Neuronal stem cell (in vitro differentiated cells): Measurements from ENCODE around the gene CTAGE9.

Experiments
- DNase-seq: peaks from one replicate; pipeline ENCODE4 v3.0.0-alpha.2; 2013; ENCODE audit warnings: low spot score
- H2AFZ ChIP-seq: one replicate; pipeline ENCODE4 v1.6.1; 2013; ENCODE audit warnings: mild to moderate bottlenecking, low read length, inconsistent platforms
- H2AK5ac ChIP-seq: 2 replicates; pipeline ENCODE4 v1.6.1; 2013; ENCODE audit warnings: low read depth, mild to moderate bottlenecking, inconsistent platforms, low read length, moderate library complexity, mixed read lengths
- H2BK120ac ChIP-seq: 2 replicates; pipeline ENCODE4 v1.6.1; 2013; ENCODE audit warnings: low read depth, mild to moderate bottlenecking, inconsistent platforms, low read length, moderate library complexity, mixed read lengths
- H2BK12ac ChIP-seq: one replicate; pipeline ENCODE4 v1.6.1; 2013; ENCODE audit warnings: low read length, inconsistent platforms
- H2BK15ac ChIP-seq: 2 replicates; pipeline ENCODE4 v1.6.1; 2013; ENCODE audit warnings: mild to moderate bottlenecking, low read length, inconsistent platforms, mixed read lengths
- H2BK5ac ChIP-seq: one replicate; pipeline ENCODE4 v1.6.1; 2013; ENCODE audit warnings: inconsistent platforms, mild to moderate bottlenecking, low read length, moderate library complexity
- H3K14ac ChIP-seq: one replicate; pipeline ENCODE4 v1.6.1; 2013; ENCODE audit warnings: low read length, inconsistent platforms
- H3K18ac ChIP-seq: 2 replicates; pipeline ENCODE4 v1.6.1; 2013; ENCODE audit warnings: low read length, inconsistent platforms
- H3K23ac ChIP-seq: 2 replicates; pipeline ENCODE4 v1.6.1; 2013; ENCODE audit warnings: low read depth, mild to moderate bottlenecking, mixed read lengths, low read length, inconsistent platforms; ENCODE audit not compliant: poor library complexity
- H3K27ac ChIP-seq: replicated peaks from 3 replicates; pipeline ENCODE4 v1.5.1; 2013; ENCODE audit warnings: low read length, inconsistent platforms
- H3K27me3 ChIP-seq, 3 experiments: 2 replicates each; pipeline ENCODE4 v1.6.1; 2013; ENCODE audit warnings: low read length in 3 of 3, mild to moderate bottlenecking in 2 of 3, inconsistent platforms in 1 of 3, low read depth in 1 of 3, mixed read lengths in 1 of 3, moderate library complexity in 1 of 3; ENCODE audit not compliant: control insufficient read depth in 3 of 3, insufficient read depth in 3 of 3
- H3K36me3 ChIP-seq, 2 donors: replicated peaks in 1 of 2; 2 replicates each; pipeline ENCODE4 v1.6.1; 2013; ENCODE audit warnings: low read length in 2 of 2; ENCODE audit not compliant: control insufficient read depth in 2 of 2, insufficient read depth in 2 of 2
- H3K4ac ChIP-seq: 2 replicates; pipeline ENCODE4 v1.6.1; 2013; ENCODE audit warnings: inconsistent platforms, mild to moderate bottlenecking, low read length, moderate library complexity
- H3K4me1 ChIP-seq, 2 donors: 1 replicate in 1 of 2; 2 replicates in 1 of 2; pipeline ENCODE4 v1.6.1; 2013; ENCODE audit warnings: low read length in 2 of 2, low read depth in 1 of 2; ENCODE audit not compliant: control insufficient read depth in 2 of 2, insufficient read depth in 1 of 2
- H3K4me2 ChIP-seq: one replicate; pipeline ENCODE4 v1.6.1; 2013; ENCODE audit warnings: mild to moderate bottlenecking, low read length, inconsistent platforms; ENCODE audit not compliant: insufficient read depth, poor library complexity, severe bottlenecking
- H3K4me3 ChIP-seq, 2 donors: 2 replicates each; pipeline ENCODE4 v1.5.1; 2013; ENCODE audit warnings: low read length in 2 of 2, mild to moderate bottlenecking in 2 of 2, inconsistent platforms in 1 of 2, moderate library complexity in 1 of 2
- H3K79me1 ChIP-seq: one replicate; pipeline ENCODE4 v1.6.1; 2013; ENCODE audit warnings: low read depth, mild to moderate bottlenecking, inconsistent platforms, low read length, moderate library complexity
- H3K9ac ChIP-seq: one replicate; pipeline ENCODE4 v1.6.1; 2013; ENCODE audit warnings: mild to moderate bottlenecking, low read depth, low read length, inconsistent platforms; ENCODE audit not compliant: poor library complexity
- H3K9me3 ChIP-seq, 2 donors: replicated peaks in 1 of 2; 2 replicates each; pipeline versions ENCODE3 to v1.6.1; 2013; ENCODE audit warnings: low read length in 2 of 2, mild to moderate bottlenecking in 2 of 2, inconsistent platforms in 1 of 2, low read depth in 1 of 2, mixed read lengths in 1 of 2, moderate library complexity in 1 of 2; ENCODE audit not compliant: control insufficient read depth in 2 of 2, insufficient read depth in 1 of 2
- H4K8ac ChIP-seq: one replicate; pipeline ENCODE4 v1.6.1; 2013; ENCODE audit warnings: low read depth, mild to moderate bottlenecking, inconsistent platforms, low read length, moderate library complexity
- H4K91ac ChIP-seq: one replicate; pipeline ENCODE4 v1.6.1; 2013; ENCODE audit warnings: low read length, low read depth, mild to moderate bottlenecking, inconsistent platforms; ENCODE audit not compliant: poor library complexity
- WGBS, 2 donors: extraction: QIAGEN DNeasy Blood & Tissue Kit; methylation state at CpG; one replicate each; pipeline ENCODE4 v1.1.7; 2013; ENCODE audit warnings: missing lambda C conversion rate in 2 of 2, mixed read lengths in 1 of 2; ENCODE audit not compliant: insufficient read length in 2 of 2, insufficient replicate concordance in 1 of 2; ENCODE audit errors: extremely low coverage in 2 of 2; 5-methylcytosine and 5-hydroxymethylcytosine counted together

The CTAGE9 gene

GRCh38 chr6:131728296-131728939, 17.6 kb upstream of the CTAGE9 start:
- Histone ChIP-seq H2BK120ac (no peak overlapping the region), H2AK5ac (no peak overlapping the region), H3K27ac (no peak overlapping the region), H2AFZ (no peak overlapping the region), H3K27me3 (no peaks in the 10 kb centered on the region), H3K36me3 (no peaks in the 10 kb centered on the region), H3K23ac (no peak overlapping the region), H4K8ac (no peak overlapping the region), H3K9ac (no peak overlapping the region), H3K79me1 (no peaks in the 10 kb centered on the region), H3K4me2 (no peak overlapping the region), H3K18ac (no peak overlapping the region), H2BK12ac (no peak overlapping the region), H3K9me3 (no peaks in the 10 kb centered on the region), H2BK5ac (no peak overlapping the region), H3K4ac (no peak overlapping the region), H4K91ac (no peak overlapping the region), H2BK15ac (no peak overlapping the region), H3K4me1 (peaks cover 0 to 2% of the 10 kb centered on the region in 2 donors), H3K14ac (no peak overlapping the region), H3K4me3 (no peak overlapping the region)
- DNase-seq: no peak
- WGBS, 2 donors: no CpG with 5 or more reads among the region's 3 CpGs

GRCh38 chr6:131727868-131728267, 17.1 kb upstream of the CTAGE9 start:
- H3K79me1 ChIP-seq: no peaks in the 10 kb centered on the region
- no peak overlapping the region for H2BK12ac ChIP-seq
- WGBS, 2 donors: no CpG with 5 or more reads among the region's 4 CpGs
- no peak overlapping the region for H3K14ac ChIP-seq
- H2BK120ac ChIP-seq: no peak overlapping the region
- H2AK5ac ChIP-seq: no peak overlapping the region
- peaks cover 0 to 2% of the 10 kb centered on the region in 2 donors for H3K4me1 ChIP-seq
- no peak for DNase-seq
- no peak overlapping the region for H3K4me2 ChIP-seq
- H3K9ac ChIP-seq: no peak overlapping the region
- no peak overlapping the region for H4K8ac ChIP-seq
- H2BK5ac ChIP-seq: no peak overlapping the region
- no peak overlapping the region for H3K4me3 ChIP-seq
- H3K27ac ChIP-seq: no peak overlapping the region
- no peaks in the 10 kb centered on the region for H3K9me3 ChIP-seq
- no peak overlapping the region for H3K23ac ChIP-seq
- no peak overlapping the region for H2BK15ac ChIP-seq
- no peak overlapping the region for H2AFZ ChIP-seq
- H3K36me3 ChIP-seq: no peaks in the 10 kb centered on the region
- H3K27me3 ChIP-seq: no peaks in the 10 kb centered on the region
- no peak overlapping the region for H4K91ac ChIP-seq
- no peak overlapping the region for H3K18ac ChIP-seq
- no peak overlapping the region for H3K4ac ChIP-seq

DNA sequence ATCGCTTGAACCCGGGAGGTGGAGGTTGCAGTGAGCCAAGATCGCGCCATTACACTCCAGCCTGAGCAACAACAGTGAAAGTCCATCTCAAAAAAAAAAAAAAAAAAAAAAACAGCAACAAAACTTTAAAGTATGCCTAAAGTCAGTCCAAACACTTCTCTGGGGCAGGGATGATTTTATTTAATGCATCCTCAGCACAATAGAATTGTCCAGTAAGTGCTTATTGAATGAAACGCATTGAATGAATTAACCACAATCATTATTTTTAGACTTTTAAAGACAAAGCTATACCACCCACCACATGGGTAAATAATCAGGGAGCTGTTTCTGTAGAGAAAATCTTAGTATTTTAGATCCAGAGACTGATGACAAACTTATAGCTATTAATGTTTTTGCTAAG, 16.6 kb upstream of the CTAGE9 start:
- DNase-seq: no peak
- no peaks in the 10 kb centered on the region for H3K9me3 ChIP-seq
- no peak overlapping the region for H4K91ac ChIP-seq
- peaks cover 0 to 2% of the 10 kb centered on the region in 2 donors for H3K4me1 ChIP-seq
- no peak overlapping the region for H3K4me2 ChIP-seq
- no peaks in the 10 kb centered on the region for H3K79me1 ChIP-seq
- no peak overlapping the region for H3K23ac ChIP-seq
- H4K8ac ChIP-seq: no peak overlapping the region
- H3K4ac ChIP-seq: no peak overlapping the region
- no peak overlapping the region for H3K27ac ChIP-seq
- no peak overlapping the region for H3K14ac ChIP-seq
- no peak overlapping the region for H3K9ac ChIP-seq
- no peak overlapping the region for H3K18ac ChIP-seq
- H2AFZ ChIP-seq: no peak overlapping the region
- no peak overlapping the region for H2AK5ac ChIP-seq
- no peak overlapping the region for H2BK12ac ChIP-seq
- no peak overlapping the region for H2BK5ac ChIP-seq
- no peak overlapping the region for H2BK15ac ChIP-seq
- no peak overlapping the region for H3K4me3 ChIP-seq
- WGBS, 2 donors: no CpG with 5 or more reads among the region's 5 CpGs
- H2BK120ac ChIP-seq: no peak overlapping the region
- no peaks in the 10 kb centered on the region for H3K27me3 ChIP-seq
- H3K36me3 ChIP-seq: no peaks in the 10 kb centered on the region

- Histone ChIP-seq H3K36me3 (no peaks in the 10 kb centered on the region), H3K4me1 (peaks cover 0 to 2% of the 10 kb centered on the region in 2 donors), H3K9me3 (no peaks in the 10 kb centered on the region), H4K8ac (no peak overlapping the region), H3K14ac (no peak overlapping the region), H3K4me3 (no peak overlapping the region), H2AFZ (no peak overlapping the region), H3K27me3 (no peaks in the 10 kb centered on the region), H3K4ac (no peak overlapping the region), H2BK15ac (no peak overlapping the region), H3K27ac (no peak overlapping the region), H3K79me1 (no peaks in the 10 kb centered on the region), H4K91ac (no peak overlapping the region), H3K18ac (no peak overlapping the region), H2BK12ac (no peak overlapping the region), H2BK5ac (no peak overlapping the region), H2AK5ac (no peak overlapping the region), H3K4me2 (no peak overlapping the region), H3K9ac (no peak overlapping the region), H2BK120ac (no peak overlapping the region), H3K23ac (no peak overlapping the region)
- DNase-seq: no peak
- WGBS, 2 donors: no CpG with 5 or more reads among the region's 2 CpGs
Observed at GRCh38 chr6:131724114-131724513, 13.3 kb upstream of the CTAGE9 start.
